AG04449 (cell line): ENCODE results near the gene FRK.

ENCODE experiments used
- CTCF ChIA-PET: fragments of 350-600 bp; formaldehyde crosslinking; extraction: SDS; loops from one replicate; lab custom pipeline; 2021; ENCODE audit warnings: antibody characterized with exemption; lab: Yijun Ruan, JAX
- POLR2A ChIA-PET: fragments of 400-600, 350-600 bp; formaldehyde crosslinking; extraction: SDS; loops from one replicate; lab custom pipeline; 2020; ENCODE audit warnings: antibody characterized with exemption, inconsistent platforms; lab: Yijun Ruan, JAX
- DNase-seq: peaks from one replicate; pipeline ENCODE4 v3.0.0-alpha.2; 2010; ENCODE audit warnings: low read depth, low spot score
- H3K4me3 ChIP-seq: 2 replicates; pipeline ENCODE4 v1.5.1; 2011; ENCODE audit warnings: low read depth, mild to moderate bottlenecking, control low read depth, low read length
- TF ChIP-seq, protein P1 (sequence below): IDR thresholded peaks from one replicate; pipeline ENCODE4 v1.5.1; 2011; ENCODE audit warnings: mild to moderate bottlenecking, moderate library complexity, low read length, control low read depth, inconsistent platforms; ENCODE audit not compliant: insufficient read depth; ENCODE audit errors: missing control alignments

Gene FRK

DNA sequence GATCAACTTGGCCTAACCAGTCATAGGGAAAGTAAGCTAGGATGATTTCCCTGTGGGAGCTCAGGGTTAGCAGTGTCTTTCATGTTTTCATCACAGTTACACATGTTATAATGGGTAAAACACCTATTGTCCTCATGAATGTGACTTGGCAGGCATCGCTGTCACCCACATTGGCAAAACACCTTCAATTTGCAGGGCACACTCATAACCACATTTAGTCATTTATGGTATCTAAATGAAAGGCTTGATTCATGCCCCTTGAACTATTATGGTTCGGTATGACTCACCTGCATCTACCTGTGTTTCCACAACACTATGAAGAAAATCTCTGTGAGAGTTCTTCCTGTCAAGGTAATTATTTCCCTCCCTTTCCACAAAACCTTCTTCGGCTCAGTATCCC lies 49.2 kb downstream of the FRK start:
- TF ChIP-seq, protein P1, sequence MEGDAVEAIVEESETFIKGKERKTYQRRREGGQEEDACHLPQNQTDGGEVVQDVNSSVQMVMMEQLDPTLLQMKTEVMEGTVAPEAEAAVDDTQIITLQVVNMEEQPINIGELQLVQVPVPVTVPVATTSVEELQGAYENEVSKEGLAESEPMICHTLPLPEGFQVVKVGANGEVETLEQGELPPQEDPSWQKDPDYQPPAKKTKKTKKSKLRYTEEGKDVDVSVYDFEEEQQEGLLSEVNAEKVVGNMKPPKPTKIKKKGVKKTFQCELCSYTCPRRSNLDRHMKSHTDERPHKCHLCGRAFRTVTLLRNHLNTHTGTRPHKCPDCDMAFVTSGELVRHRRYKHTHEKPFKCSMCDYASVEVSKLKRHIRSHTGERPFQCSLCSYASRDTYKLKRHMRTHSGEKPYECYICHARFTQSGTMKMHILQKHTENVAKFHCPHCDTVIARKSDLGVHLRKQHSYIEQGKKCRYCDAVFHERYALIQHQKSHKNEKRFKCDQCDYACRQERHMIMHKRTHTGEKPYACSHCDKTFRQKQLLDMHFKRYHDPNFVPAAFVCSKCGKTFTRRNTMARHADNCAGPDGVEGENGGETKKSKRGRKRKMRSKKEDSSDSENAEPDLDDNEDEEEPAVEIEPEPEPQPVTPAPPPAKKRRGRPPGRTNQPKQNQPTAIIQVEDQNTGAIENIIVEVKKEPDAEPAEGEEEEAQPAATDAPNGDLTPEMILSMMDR, result no peak
- ChIA-PET CTCF (interaction anchor here (0.6 to 7.8 kb wide), 24 partner anchors 9 to 205 kb away, joined by 3 to 122 read pairs (median 4); partner anchors contain the start of genes FRK and NT5DC1), POLR2A (no interaction called here)
- H3K4me3 ChIP-seq, result no peak overlapping the region
- no peak for DNase-seq

DNA sequence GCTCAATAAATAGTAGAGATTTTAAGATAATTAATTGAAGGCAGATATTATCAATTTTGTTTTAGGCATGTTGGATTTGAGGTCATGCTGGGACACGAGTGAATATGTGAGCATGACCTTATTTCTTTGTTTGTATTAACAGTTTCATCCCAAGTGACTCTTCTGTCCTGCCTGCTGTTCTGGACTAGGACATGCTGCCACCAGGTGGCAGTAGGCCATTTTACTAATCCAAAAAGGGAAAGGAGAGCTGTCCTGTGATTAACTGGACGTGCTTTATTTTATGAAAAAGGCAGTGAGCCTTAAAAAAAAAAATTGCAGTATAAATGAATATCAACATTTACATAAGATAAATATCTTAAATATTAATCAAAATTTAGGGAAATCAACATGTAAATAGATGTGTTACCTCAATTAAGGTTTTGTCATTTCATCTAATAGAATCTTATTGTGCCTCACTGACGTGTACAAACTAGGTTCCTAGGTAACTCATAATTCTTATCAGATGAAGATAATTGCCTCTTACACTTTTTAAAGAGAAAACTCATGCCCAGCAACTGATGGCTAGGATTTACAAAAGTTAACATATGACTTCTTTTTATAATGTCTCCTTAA lies 49.8 kb downstream of the FRK start:
- TF ChIP-seq, protein P1, result peak; percentile 75
- H3K4me3 ChIP-seq, result no peak overlapping the region
- ChIA-PET CTCF (interaction anchor here (0.6 to 7.8 kb wide), 23 partner anchors 10 to 206 kb away, joined by 3 to 122 read pairs (median 4); partner anchors contain the start of genes FRK and NT5DC1), POLR2A (no interaction called here)
- DNase-seq, result peak; percentile 12

DNA sequence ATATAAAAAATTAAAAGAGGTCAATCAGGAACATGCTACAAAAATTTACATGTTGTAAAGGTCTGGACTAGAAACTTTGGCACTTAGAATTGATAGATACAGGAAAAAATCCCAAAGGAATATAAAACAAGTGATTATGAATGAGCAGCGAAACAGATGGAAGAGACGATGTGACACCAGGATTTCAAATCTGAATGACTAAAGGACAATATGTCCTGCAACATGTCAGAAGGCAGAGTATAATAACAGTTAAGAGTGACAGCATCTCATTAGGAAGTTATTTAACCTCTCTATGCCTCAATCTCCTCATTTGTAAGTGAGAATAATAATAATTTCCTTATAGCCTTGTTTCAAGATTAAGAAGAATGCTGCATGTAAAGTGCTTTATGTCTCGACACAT lies 50.3 kb downstream of the FRK start:
- CTCF ChIA-PET, result interaction anchor here (0.8 to 7.8 kb wide), 8 partner anchors 10 to 188 kb away, joined by 3 to 122 read pairs (median 10); partner anchors contain the start of gene NT5DC1
- no peak overlapping the region for H3K4me3 ChIP-seq
- POLR2A ChIA-PET, result no interaction called here
- no peak for DNase-seq
- TF ChIP-seq, protein P1, result no peak

DNA sequence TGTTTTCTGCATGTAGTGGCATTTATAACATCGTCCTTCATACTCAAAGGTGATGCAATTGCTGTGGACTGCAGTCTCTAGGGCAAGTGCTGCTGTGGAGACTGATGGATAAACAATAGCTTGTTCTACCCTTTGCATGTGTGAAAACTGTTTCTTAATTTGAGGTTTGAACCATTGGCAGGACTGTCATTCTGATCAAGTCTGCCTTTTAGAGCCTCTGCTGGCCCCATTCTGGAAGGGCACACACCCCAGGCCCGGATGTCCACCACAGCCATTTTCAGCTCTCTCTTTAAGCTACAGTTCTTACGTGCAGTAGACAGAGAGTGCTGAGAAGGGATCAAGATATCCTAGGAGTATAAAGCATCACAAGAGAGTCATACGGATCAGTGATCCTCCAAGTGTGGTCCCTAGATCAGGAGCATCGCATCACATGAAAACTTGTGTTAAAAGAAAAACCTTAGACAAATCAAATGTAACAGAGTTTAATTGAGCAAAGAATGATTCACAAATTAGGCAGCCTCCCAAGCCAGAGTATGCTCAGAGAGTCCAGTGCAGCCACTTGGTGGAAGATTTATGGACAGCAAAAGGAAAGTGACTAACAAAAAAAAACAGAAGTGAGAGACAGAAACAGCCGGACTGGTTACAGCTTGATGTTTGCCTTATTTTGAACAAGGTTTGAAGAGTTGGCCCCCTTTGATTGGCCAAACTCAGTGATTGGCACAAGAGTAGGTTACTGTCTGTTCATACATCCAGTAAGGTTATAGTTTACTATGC lies 52.0 kb downstream of the FRK start:
- ChIA-PET POLR2A (interaction anchor here (0.9 kb wide), 1 partner anchor 92 kb away, joined by 4 read pairs; the partner anchor contains the start of gene NT5DC1), CTCF (interaction anchor here (0.7 to 7.8 kb wide), 12 partner anchors 8 to 107 kb away, joined by 3 to 122 read pairs (median 4); partner anchors contain the start of gene NT5DC1)
- DNase-seq, result peak; percentile 40
- TF ChIP-seq, protein P1, result no peak
- H3K4me3 ChIP-seq, result no peak overlapping the region

DNA sequence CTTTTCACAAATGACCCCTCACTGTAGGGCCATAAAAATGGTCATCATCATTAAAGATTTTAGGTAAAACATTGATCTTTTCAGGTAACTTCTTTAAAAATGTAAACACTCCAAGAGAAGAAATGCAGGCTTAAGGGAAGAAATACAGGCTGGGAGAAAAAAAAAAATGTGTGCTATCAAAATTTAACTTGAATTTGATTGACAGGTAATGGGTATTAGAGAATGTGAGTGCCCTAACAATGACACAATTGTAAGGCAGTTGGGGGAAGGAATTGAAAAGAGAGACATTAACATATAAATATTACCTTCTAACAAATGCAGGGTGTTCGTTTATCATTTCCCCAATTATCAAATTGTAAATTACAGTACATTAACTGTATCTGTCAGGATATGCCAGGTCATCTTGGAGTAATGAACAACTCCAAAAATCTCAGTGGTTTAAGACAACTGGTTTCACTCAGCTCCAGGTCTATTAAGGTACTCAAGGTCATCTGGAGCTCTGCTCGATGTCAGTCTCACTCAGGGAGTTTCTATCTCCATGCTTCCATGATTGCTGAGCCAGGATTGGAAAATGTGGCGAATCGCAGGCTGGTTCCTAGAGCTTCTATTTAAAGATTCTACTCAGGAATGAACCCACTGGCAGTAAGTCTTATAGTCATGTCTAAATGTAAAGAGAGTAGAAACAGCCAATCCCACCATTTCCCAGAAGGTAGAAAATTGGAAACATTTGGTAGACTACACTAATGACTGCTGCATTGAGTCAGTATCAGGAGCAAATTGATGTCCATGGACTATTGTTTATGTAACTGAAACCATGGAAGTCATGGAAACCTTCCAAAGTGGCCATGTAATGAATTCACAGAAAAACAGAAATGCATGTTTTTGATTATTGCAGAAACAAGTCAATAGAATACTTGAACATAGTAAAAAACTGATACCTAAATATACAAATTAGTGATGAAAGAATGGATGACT lies 55.6 kb downstream of the FRK start:
- TF ChIP-seq, protein P1, result no peak
- DNase-seq, result no peak
- no peak overlapping the region for H3K4me3 ChIP-seq
- POLR2A ChIA-PET, result no interaction called here
- CTCF ChIA-PET, result interaction anchor here (1.0 kb wide), 1 partner anchor 92 kb away, joined by 3 read pairs; no protein-coding TSS in a partner anchor
